AG08396 (cell line): Measurements from ENCODE around the gene PLSCR1.
A peak's percentile ranks its signal among the peaks of the same experiment; 100 is the strongest.

Experiments
- DNase-seq: peaks from one replicate; pipeline ENCODE4 v3.0.0; 2012; ENCODE audit warnings: low spot score, mixed read lengths

The PLSCR1 gene

GRCh38 chr3:146544002-146544928 is at the start of gene PLSCR1:
Gene PLSCR1 (minus strand): TSS chr3:146544607. CDS start chr3:146536552, 8,055 bp downstream.
- DNase-seq: peak; percentile 93

- DNase-seq: no peak
Measured at GRCh38 chr3:146593776-146594175, 49.4 kb upstream of the PLSCR1 start.

- DNase-seq: no peak
Measured at GRCh38 chr3:146590521-146590920, 46.1 kb upstream of the PLSCR1 start.

- peak; percentile 18 for DNase-seq
Measured at GRCh38 chr3:146589899-146590508, 45.6 kb upstream of the PLSCR1 start.

GRCh38 chr3:146585156-146585555 is 40.7 kb upstream of the PLSCR1 start:
- no peak for DNase-seq

GRCh38 chr3:146581951-146582467 is 37.6 kb upstream of the PLSCR1 start:
- no peak for DNase-seq

GRCh38 chr3:146581080-146581601 is 36.7 kb upstream of the PLSCR1 start:
- DNase-seq: no peak

GRCh38 chr3:146577662-146578061 is 33.3 kb upstream of the PLSCR1 start:
- peak; percentile 5 for DNase-seq

- no peak for DNase-seq
Measured at GRCh38 chr3:146575636-146576035, 31.2 kb upstream of the PLSCR1 start.

- no peak for DNase-seq
Measured at GRCh38 chr3:146574173-146574572, 29.8 kb upstream of the PLSCR1 start.

- no peak for DNase-seq
Measured at GRCh38 chr3:146569314-146569713, 24.9 kb upstream of the PLSCR1 start.

- DNase-seq: no peak
Measured at GRCh38 chr3:146566138-146566537, 21.7 kb upstream of the PLSCR1 start.

GRCh38 chr3:146561879-146562278 is 17.5 kb upstream of the PLSCR1 start:
- DNase-seq: no peak

GRCh38 chr3:146561463-146561862 is 17.1 kb upstream of the PLSCR1 start:
- no peak for DNase-seq

GRCh38 chr3:146560678-146561077 is 16.3 kb upstream of the PLSCR1 start:
- DNase-seq: no peak

- no peak for DNase-seq
Measured at GRCh38 chr3:146559388-146559787, 15.0 kb upstream of the PLSCR1 start.

GRCh38 chr3:146558781-146559180 is 14.4 kb upstream of the PLSCR1 start:
- DNase-seq: no peak

- no peak for DNase-seq
Measured at GRCh38 chr3:146557745-146558144, 13.3 kb upstream of the PLSCR1 start.

GRCh38 chr3:146555311-146555710 is 10.9 kb upstream of the PLSCR1 start:
- no peak for DNase-seq

GRCh38 chr3:146554151-146554760 is 9.8 kb upstream of the PLSCR1 start:
- no peak for DNase-seq

GRCh38 chr3:146550743-146551510 is 6.5 kb upstream of the PLSCR1 start:
- DNase-seq: peak; percentile 69
